Rectal smooth muscle tissue (tissue), 1 donor: ENCODE measurements around the gene CUL4A.

ENCODE experiments used
- H3K27ac ChIP-seq: one replicate; pipeline ENCODE4 v1.7.0; 2013; ENCODE audit warnings: low read depth, low read length, inconsistent platforms
- H3K27me3 ChIP-seq: one replicate; pipeline ENCODE4 v1.7.0; 2013; ENCODE audit warnings: low read length; ENCODE audit not compliant: control insufficient read depth, insufficient read depth
- H3K36me3 ChIP-seq: one replicate; pipeline ENCODE4 v1.7.0; 2013; ENCODE audit warnings: low read length; ENCODE audit not compliant: control insufficient read depth, insufficient read depth
- H3K4me1 ChIP-seq: one replicate; pipeline ENCODE4 v1.7.0; 2013; ENCODE audit warnings: low read length; ENCODE audit not compliant: control insufficient read depth, insufficient read depth
- H3K4me3 ChIP-seq: one replicate; pipeline ENCODE4 v1.7.0; 2013; ENCODE audit warnings: low read length
- H3K9ac ChIP-seq: one replicate; pipeline ENCODE4 v1.7.0; 2013; ENCODE audit warnings: low read length

Gene CUL4A

GRCh38 chr13:113272031-113272430 lies 62.6 kb downstream of the CUL4A start:
- no peaks in the 10 kb centered on the region for H3K36me3 ChIP-seq
- H3K4me1 ChIP-seq, result no peaks in the 10 kb centered on the region
- no peak overlapping the region for H3K27ac ChIP-seq
- no peak overlapping the region for H3K4me3 ChIP-seq
- no peak overlapping the region for H3K9ac ChIP-seq
- no peaks in the 10 kb centered on the region for H3K27me3 ChIP-seq

GRCh38 chr13:113272701-113273181 lies 63.3 kb downstream of the CUL4A start:
- Histone ChIP-seq H3K4me3 (no peak overlapping the region), H3K9ac (no peak overlapping the region), H3K36me3 (no peaks in the 10 kb centered on the region), H3K27ac (no peak overlapping the region), H3K27me3 (no peaks in the 10 kb centered on the region), H3K4me1 (no peaks in the 10 kb centered on the region)

GRCh38 chr13:113273321-113273720 lies 63.9 kb downstream of the CUL4A start:
- Histone ChIP-seq H3K36me3 (no peaks in the 10 kb centered on the region), H3K9ac (no peak overlapping the region), H3K27me3 (no peaks in the 10 kb centered on the region), H3K4me3 (no peak overlapping the region), H3K4me1 (no peaks in the 10 kb centered on the region), H3K27ac (no peak overlapping the region)

DNA sequence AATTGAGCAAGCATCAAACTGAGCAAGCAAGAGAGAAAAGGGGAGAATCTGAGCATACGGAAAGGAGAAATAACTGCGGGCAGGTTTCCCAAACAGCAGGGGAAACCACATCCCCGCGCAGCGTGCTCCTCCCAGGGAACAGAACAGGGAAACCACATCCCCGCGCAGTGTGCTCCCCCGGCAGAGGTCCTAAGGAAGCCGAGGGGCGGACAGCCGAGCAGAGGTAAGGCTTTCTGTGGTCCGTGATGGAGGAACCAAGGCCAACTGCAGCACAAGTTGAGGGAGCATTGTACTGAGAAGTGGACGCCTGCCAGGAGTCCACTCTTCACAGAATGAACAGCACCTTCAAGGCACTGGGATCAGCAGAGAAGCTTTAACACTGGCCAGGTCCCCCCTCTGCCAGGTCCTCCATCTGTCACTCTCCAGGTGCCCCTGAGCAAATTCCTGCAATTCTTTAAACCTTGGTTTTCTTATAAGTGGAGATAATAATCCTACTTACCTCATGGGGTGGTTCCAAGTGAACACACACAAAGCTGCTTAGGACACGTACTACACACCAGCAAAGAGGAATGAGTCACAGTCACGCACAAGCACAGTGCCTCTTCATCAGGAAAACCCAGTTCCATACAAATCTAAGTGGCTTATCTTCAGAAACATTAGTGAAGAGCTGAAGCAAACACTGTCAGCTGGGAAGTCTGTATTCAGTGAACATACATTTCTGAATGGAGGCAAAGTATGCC lies 64.6 kb downstream of the CUL4A start:
- no peak overlapping the region for H3K27ac ChIP-seq
- H3K9ac ChIP-seq, result no peak overlapping the region
- H3K4me1 ChIP-seq, result no peaks in the 10 kb centered on the region
- H3K27me3 ChIP-seq, result no peaks in the 10 kb centered on the region
- H3K4me3 ChIP-seq, result no peak overlapping the region
- no peaks in the 10 kb centered on the region for H3K36me3 ChIP-seq

DNA sequence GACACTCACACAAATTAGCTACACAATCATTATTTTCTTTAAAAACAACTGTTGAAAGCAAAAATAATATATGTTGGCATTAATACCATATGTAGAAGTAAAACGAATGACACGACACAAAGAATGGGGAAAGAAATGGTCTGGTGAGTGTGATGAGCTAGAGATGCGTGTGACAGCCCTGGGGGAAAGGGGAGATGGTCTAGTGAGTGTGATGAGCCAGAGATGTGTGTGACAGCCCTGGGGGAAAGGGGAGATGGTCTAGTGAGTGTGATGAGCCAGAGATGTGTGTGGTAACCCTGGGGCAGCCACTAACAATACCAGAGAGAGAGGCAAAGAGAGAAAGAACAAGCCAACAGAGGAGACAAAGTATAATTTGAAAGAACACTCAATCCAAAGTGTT lies 65.3 kb downstream of the CUL4A start:
- no peaks in the 10 kb centered on the region for H3K27me3 ChIP-seq
- no peak overlapping the region for H3K4me3 ChIP-seq
- no peak overlapping the region for H3K9ac ChIP-seq
- no peak overlapping the region for H3K27ac ChIP-seq
- no peaks in the 10 kb centered on the region for H3K36me3 ChIP-seq
- H3K4me1 ChIP-seq, result no peaks in the 10 kb centered on the region

DNA sequence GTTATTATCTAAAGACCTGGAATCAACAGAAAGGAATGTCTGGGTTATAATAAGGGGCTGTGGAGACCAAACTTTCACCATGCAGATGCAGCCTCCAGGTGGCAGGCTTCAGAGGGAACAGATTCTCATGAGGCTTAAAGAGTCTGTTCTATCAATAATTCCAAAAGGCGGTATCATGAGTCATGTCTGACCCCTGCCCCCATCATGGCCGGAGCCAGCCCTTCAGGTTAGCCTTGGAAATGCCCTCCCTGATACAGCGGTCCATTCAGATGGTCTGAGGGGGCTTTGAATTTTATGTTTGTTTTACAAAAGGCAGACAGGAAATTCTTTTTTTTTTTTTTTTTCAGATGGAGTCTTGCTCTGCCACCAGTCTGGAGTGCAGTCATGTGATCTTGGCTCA lies 66.0 kb downstream of the CUL4A start:
- Histone ChIP-seq H3K9ac (no peak overlapping the region), H3K27ac (no peak overlapping the region), H3K27me3 (no peaks in the 10 kb centered on the region), H3K36me3 (no peaks in the 10 kb centered on the region), H3K4me1 (no peaks in the 10 kb centered on the region), H3K4me3 (no peak overlapping the region)

- H3K36me3 ChIP-seq, result no peaks in the 10 kb centered on the region
- H3K4me3 ChIP-seq, result no peak overlapping the region
Measured at GRCh38 chr13:113280126-113280525, 70.7 kb downstream of the CUL4A start.

GRCh38 chr13:113283904-113284303 lies 74.5 kb downstream of the CUL4A start:
- no peaks in the 10 kb centered on the region for H3K36me3 ChIP-seq
- H3K9ac ChIP-seq, result no peak overlapping the region
- H3K27ac ChIP-seq, result no peak overlapping the region
- no peaks in the 10 kb centered on the region for H3K4me1 ChIP-seq
- H3K27me3 ChIP-seq, result no peaks in the 10 kb centered on the region
- H3K4me3 ChIP-seq, result no peak overlapping the region

More at GRCh38 chr13:113280126-113280525, 70.7 kb downstream of the CUL4A start:
- Histone ChIP-seq H3K4me1 (no peaks in the 10 kb centered on the region), H3K27me3 (no peaks in the 10 kb centered on the region), H3K27ac (no peak overlapping the region), H3K9ac (no peak overlapping the region)

DNA sequence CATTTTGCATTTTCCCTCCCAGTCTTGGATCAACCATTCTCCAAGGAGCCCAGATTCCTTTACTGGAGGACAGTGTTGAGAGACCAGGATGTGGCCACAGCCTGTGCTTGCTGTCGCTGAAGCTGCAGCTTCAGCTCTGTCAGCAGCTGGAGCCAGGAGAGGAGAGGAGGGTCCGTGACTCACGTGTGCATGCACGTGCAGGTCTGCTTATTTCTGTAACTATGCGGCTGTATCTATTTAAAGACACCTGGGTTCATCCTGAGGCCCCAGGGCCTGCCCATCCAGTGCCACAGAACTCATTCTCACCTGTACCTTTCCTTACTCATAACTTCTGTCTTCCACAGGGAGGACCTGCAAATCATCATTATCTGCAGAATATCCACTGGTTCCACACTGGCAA lies 79.5 kb downstream of the CUL4A start:
- Histone ChIP-seq H3K4me1 (no peaks in the 10 kb centered on the region), H3K27ac (no peak overlapping the region), H3K36me3 (no peaks in the 10 kb centered on the region), H3K27me3 (no peaks in the 10 kb centered on the region), H3K9ac (no peak overlapping the region), H3K4me3 (no peak overlapping the region)

DNA sequence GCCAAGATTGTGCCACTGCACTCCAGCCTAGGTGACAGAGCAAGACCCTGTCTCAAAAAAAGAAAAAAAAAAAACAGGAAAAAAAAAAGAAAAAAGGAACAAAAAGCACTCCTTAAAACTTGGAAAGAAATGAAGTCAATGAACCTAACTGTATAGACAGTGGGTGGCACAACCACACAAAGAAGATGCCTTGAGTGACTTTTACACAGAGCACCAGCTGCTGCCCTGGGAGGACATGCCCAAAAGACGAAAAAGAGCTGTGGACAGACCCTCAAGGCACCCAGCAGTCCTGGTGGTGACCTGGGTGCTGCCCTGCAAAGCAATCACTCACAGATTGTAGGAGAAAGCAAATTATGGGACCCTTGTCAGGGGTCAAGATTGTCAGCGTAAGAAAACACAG lies 81.7 kb downstream of the CUL4A start:
- no peak overlapping the region for H3K4me3 ChIP-seq
- H3K9ac ChIP-seq, result no peak overlapping the region
- no peak overlapping the region for H3K27ac ChIP-seq
- H3K27me3 ChIP-seq, result no peaks in the 10 kb centered on the region
- H3K36me3 ChIP-seq, result no peaks in the 10 kb centered on the region
- H3K4me1 ChIP-seq, result peaks cover 3% of the 10 kb centered on the region

DNA sequence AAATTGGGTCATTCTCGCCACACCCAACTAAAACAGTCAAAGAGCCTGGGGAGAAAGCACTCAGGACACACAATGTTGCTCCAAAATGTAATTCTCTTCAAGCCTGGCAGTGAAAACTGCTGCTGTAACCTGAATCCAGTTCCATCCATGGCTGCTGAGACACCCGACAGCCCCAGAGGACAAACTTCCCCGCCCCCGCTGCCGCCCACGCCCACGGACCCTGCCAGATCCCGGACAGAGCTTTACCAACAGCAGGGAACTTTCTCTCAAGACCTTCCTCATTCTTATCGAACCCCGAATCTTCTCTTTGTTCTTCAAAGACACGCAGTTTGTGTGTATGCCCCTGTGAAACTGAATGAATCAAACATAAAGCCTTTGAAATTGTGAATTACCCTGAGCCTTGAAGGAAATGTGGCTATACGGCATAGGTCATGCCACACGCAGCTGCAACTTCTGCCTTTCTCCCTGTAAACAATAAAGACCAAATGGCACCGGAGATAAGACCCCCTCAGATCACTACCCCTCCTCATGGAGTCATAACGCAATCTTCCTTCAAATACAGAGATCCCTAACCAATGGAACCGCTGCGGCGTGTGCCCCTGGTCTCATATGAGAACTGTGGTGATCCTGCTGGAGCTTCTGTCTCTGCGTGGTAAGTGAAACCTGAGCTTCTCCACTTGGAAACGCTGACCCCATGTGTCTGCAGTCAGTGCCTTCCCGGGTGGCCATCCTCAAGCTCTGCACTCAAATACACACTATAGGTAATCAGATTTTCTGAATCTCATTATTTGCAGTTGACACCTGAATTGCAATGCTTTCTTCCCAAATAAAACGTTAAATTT lies 82.8 kb downstream of the CUL4A start:
- Histone ChIP-seq H3K27ac (no peak overlapping the region), H3K4me1 (peaks cover 6% of the 10 kb centered on the region), H3K36me3 (no peaks in the 10 kb centered on the region), H3K27me3 (no peaks in the 10 kb centered on the region), H3K9ac (no peak overlapping the region), H3K4me3 (peak overlapping the region; percentile 10)

DNA sequence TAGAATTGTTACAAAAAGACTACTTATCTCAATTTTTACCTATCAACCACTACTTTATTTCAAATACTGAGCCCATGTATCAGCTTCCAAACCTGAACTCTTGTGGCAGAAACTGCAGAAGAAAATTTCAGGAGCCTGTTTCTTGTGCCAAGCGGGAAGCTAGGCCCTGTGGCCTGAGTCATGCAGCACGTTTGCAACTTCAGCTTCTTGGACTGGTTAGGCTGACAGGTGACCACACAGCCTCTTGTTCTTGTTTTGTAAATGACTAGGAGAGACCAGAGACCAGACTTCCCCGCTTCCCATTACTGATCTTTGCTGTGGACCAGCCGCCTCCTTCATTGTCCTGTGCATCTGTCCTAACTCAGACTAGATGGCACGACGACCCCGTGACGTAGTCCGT lies 84.3 kb downstream of the CUL4A start:
- Histone ChIP-seq H3K4me1 (peaks cover 6% of the 10 kb centered on the region), H3K27ac (no peak overlapping the region), H3K4me3 (no peak overlapping the region), H3K9ac (no peak overlapping the region), H3K27me3 (no peaks in the 10 kb centered on the region), H3K36me3 (no peaks in the 10 kb centered on the region)
